RWPE1 (cell line): ENCODE data around the gene INPP4B.

Experiments used
- CTCF ChIA-PET: fragments of 350-600 bp; sonication (Branson Sonifier 250); formaldehyde crosslinking; extraction: SDS; loops from one replicate; lab custom pipeline; 2021; lab: Yijun Ruan, JAX
- POLR2A ChIA-PET: fragments of 400-600 bp; formaldehyde crosslinking; extraction: SDS; loops from one replicate; lab custom pipeline; 2020; ENCODE audit warnings: antibody characterized with exemption; ENCODE audit not compliant: low non-redundant PET; lab: Yijun Ruan, JAX
- DNase-seq: peaks from one replicate; pipeline ENCODE4 v3.0.0; 2012; ENCODE audit warnings: low spot score
- H3K27ac ChIP-seq: fragments of 450-650 bp; 2 replicates; pipeline ENCODE4 v1.5.1; 2017
- TF ChIP-seq, protein P1 (sequence below): fragments of 450-650 bp; conservative IDR thresholded peaks from 2 replicates; pipeline ENCODE4 v1.5.1; 2017; ENCODE audit warnings: low read depth, mild to moderate bottlenecking

The INPP4B gene

DNA sequence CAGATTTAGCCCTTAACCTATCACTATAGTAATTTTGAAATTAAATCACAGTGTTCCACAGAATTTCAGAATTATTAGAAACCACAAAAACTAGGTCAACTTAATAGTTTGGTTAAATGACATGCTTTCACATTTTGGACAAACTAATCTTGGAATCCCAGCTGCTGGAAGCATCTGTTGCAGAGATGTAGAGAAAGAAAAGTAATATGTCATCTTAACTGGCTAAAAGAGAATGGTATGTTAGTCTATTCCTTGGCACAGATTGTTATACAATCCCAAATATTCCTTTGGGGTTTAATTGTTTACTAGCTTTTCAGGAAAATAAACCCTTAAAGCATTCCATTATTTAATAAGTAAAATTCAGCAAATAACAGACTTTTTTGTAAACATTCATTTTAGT is 689.8 kb downstream of the INPP4B start:
- CTCF ChIA-PET = no interaction called here
- TF ChIP-seq, protein P1, sequence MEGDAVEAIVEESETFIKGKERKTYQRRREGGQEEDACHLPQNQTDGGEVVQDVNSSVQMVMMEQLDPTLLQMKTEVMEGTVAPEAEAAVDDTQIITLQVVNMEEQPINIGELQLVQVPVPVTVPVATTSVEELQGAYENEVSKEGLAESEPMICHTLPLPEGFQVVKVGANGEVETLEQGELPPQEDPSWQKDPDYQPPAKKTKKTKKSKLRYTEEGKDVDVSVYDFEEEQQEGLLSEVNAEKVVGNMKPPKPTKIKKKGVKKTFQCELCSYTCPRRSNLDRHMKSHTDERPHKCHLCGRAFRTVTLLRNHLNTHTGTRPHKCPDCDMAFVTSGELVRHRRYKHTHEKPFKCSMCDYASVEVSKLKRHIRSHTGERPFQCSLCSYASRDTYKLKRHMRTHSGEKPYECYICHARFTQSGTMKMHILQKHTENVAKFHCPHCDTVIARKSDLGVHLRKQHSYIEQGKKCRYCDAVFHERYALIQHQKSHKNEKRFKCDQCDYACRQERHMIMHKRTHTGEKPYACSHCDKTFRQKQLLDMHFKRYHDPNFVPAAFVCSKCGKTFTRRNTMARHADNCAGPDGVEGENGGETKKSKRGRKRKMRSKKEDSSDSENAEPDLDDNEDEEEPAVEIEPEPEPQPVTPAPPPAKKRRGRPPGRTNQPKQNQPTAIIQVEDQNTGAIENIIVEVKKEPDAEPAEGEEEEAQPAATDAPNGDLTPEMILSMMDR = no peak

DNA sequence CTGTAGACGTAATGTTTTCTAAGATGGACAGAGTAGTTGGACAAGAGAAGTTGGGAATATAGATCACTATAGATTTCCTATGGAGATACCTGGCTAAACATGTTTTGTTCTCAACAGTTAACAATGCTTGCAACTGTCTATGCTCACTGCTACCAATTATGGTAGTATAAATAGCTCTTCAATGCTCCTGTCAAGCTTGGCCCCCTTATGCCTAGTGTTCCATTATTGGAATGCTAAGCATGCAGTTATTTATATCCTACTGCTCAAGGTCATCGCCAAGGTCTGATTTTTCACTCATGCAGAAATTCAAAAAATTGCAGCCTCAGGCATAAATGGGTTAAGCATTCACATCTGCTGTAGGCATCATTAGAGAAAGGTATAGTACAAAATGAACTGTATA is 690.8 kb downstream of the INPP4B start:
- TF ChIP-seq, protein P1 = no peak
- no peak for DNase-seq
- POLR2A ChIA-PET = no interaction called here
- CTCF ChIA-PET = no interaction called here
- no peak overlapping the region for H3K27ac ChIP-seq

More for the DNA sequence above, 689.8 kb downstream of the INPP4B start:
- no peak for DNase-seq
- H3K27ac ChIP-seq = no peak overlapping the region
- POLR2A ChIA-PET = no interaction called here

DNA sequence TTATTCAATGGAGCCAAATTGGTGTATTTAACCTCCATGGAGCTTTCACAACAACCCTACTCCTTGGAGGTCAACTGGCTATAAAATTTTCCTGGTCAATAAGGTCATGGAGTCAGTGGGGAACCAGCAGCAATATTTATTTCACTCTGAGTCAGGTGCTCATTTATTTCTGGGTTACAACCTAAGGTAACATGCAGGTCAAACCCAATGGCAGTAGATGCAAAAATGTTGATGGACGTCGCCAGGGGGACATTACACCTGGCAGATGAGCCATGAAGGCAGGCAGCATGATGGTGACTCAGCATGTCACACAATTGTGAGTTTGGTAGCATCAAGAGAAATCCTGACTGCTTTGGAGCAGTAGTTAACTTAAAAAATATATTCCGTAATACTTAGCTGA is 695.6 kb downstream of the INPP4B start:
- DNase-seq = no peak
- POLR2A ChIA-PET = no interaction called here
- no peak overlapping the region for H3K27ac ChIP-seq
- CTCF ChIA-PET = interaction anchor here (0.7 kb wide), 1 partner anchor 1393 kb away, joined by 3 read pairs; no protein-coding TSS in a partner anchor
- TF ChIP-seq, protein P1 = no peak

DNA sequence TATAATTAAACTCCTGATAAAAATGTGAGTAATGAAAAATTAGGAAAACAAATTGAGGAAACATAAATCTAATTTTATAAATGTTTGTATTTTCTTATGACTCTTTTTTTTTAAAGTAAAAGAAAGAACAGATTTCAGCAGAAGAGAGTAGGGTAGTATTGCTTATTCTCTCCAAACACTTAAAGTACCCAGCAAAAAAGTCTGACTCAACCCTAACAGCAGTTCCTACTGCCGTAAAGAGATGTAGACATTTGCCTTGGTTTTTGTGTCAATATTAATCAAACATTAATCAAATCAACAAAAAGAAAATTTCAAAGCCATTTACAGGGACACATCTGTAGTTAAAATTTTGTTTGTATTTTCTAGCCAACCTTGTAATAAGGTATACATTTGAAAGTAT is 701.3 kb downstream of the INPP4B start:
- ChIA-PET POLR2A (no interaction called here), CTCF (no interaction called here)
- H3K27ac ChIP-seq = no peak overlapping the region
- DNase-seq = no peak
- TF ChIP-seq, protein P1 = no peak

DNA sequence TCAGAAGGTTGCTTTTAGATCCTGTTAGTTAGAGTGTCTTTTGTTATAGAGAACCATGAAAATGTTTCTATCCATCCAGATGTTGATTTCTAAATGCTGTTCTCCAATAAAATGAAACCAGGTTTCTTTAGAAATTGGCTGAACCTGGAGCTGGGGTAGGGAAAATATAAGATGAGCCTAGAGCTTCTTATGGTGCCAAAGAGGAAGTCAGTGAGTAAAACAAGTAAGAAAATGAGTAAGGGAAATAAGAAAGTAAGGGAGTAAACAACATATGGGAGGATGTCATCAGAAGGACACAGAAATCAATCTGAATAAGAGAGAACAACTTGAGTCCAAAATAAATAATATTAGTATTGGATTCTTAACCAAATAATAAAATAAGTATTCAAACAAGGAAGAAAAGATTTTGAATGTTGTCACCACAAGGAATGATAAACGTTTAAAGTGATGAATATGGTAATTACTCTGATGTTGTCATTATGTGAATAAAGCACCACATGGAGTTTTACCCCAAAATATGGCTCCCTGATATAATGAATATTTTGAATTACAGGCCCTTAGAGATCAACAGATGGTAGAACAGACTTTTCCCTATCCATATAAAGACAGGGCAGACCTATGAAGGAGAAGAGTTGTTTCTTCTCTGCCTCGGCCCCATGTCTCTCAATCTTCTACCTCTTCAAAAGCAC is 703.6 kb downstream of the INPP4B start:
- H3K27ac ChIP-seq = no peak overlapping the region
- no peak for DNase-seq
- TF ChIP-seq, protein P1 = no peak
- ChIA-PET POLR2A (no interaction called here), CTCF (no interaction called here)

DNA sequence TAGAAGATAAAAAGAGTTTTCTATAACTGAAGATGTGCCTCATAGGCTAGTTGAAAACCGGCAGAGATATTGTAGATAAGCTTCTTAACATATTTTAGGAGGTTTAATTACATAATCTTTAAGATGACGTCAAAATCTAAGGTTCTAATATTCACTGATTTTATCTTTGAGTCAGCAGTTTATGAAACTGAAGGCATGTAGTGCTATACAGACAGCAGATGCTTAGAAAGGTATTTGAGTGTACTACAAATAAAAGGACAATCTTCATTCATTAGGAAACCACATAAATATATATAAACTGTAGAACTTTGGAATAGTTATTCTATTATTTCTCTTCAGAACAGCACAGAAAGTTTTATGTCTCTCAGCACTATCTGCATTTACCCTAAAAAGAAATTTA is 704.9 kb downstream of the INPP4B start:
- ChIA-PET CTCF (interaction anchor here (0.6 kb wide), 1 partner anchor 396 kb away, joined by 3 read pairs; no protein-coding TSS in a partner anchor), POLR2A (no interaction called here)
- no peak overlapping the region for H3K27ac ChIP-seq
- TF ChIP-seq, protein P1 = no peak
- DNase-seq = no peak
